Measurements from ENCODE around the gene SLC41A3.

- no peak for TF ChIP-seq CTCF (IDR thresholded peaks at IDR 0.05)
- no peak for TF ChIP-seq POLR2A (IDR thresholded peaks at IDR 0.05)
Measured at GRCh38 chr3:126019683-126020082, 64.2 kb downstream of the SLC41A3 start.

All from suprapubic skin (tissue), 3 donors.